Measurements from ENCODE around the gene MASTL.

GRCh38 chr10:27134371-27134770 lies 20.8 kb upstream of the MASTL start:
- TF ChIP-seq CTCF (conservative IDR thresholded peaks at IDR 0.05 in 1 of 2, IDR thresholded peaks at IDR 0.05 in 1 of 2; ENCODE audit: extremely low read depth in 1 of 2, insufficient read depth in 1 of 2, low read depth in 1 of 2, low read length in 2 of 2): no peak
- TF ChIP-seq EZH2 (IDR thresholded peaks at IDR 0.05; ENCODE audit: borderline replicate concordance, low read length): no peak
